Mucosa of descending colon (tissue), 3 donors: ENCODE results near the gene FSTL4. TPM values are rescaled to one million over a fixed set of nuclear protein-coding genes. Genes with fewer than 3 reads are reported as not detected.

Experiments
- ATAC-seq: fragments of 200-7000 bp; cut with Tn5 transposase; one replicate; pipeline ENCODE4 v1.9.1; 2020; ENCODE audit warnings: mild to moderate bottlenecking, moderate library complexity
- DNase-seq, 3 donors: peaks; one replicate each; pipeline ENCODE4 v3.0.0-alpha.2; 2020
- H3K36me3 ChIP-seq: fragments of 200-600 bp; one replicate; pipeline ENCODE4 v1.8.0; 2021; ENCODE audit warnings: low read depth, mild to moderate bottlenecking
- H3K4me1 ChIP-seq: fragments of 200-600 bp; one replicate; pipeline ENCODE4 v1.8.0; 2021; ENCODE audit warnings: low read depth, mild to moderate bottlenecking
- H3K4me3 ChIP-seq: fragments of 200-600 bp; one replicate; pipeline ENCODE4 v1.8.0; 2021; ENCODE audit warnings: mild to moderate bottlenecking
- H3K9me3 ChIP-seq: fragments of 200-600 bp; one replicate; pipeline ENCODE4 v1.8.0; 2021; ENCODE audit warnings: mild to moderate bottlenecking
- intact Hi-C, 2 donors: fragments of 100-400 bp; cut with DNase I in 1 of 2; cut with micrococcal nuclease in 1 of 2; formaldehyde crosslinking; loops; one replicate each; pipeline versions ENCODE4 v1.11.0 to v1.11.1; 2022; cut with DNase I, micrococcal nuclease
- total RNA-seq, 3 donors: library from RNA; stranded (reverse); fragmentation: NEBNext Ultra II Directional in 2 of 3; extraction: Animal tissue kit (Norgen Biotek cat#: 25700) in 2 of 3; gene quantifications; one replicate each; pipeline versions ENCODE4 v1.2.1 to v1.2.4, GENCODE V29; 2021 to 2023
- TF ChIP-seq, protein P1 (sequence below): fragments of 200-600 bp; IDR thresholded peaks from one replicate; pipeline ENCODE4 v1.8.0; 2022; ENCODE audit warnings: antibody characterized with exemption, mild to moderate bottlenecking
- donor health status: DM: no; HTN: no; CAD: no; lungs with moderate emphysema.
- donor health status: DM: no; HTN: no; CAD: no.
- donor health status: DM: no; HTN: yes; CAD: no.

FSTL4 gene
- total RNA-seq, 3 donors from 2014 or later, result 0.29 to 0.77 (median 0.57) TPM

DNA sequence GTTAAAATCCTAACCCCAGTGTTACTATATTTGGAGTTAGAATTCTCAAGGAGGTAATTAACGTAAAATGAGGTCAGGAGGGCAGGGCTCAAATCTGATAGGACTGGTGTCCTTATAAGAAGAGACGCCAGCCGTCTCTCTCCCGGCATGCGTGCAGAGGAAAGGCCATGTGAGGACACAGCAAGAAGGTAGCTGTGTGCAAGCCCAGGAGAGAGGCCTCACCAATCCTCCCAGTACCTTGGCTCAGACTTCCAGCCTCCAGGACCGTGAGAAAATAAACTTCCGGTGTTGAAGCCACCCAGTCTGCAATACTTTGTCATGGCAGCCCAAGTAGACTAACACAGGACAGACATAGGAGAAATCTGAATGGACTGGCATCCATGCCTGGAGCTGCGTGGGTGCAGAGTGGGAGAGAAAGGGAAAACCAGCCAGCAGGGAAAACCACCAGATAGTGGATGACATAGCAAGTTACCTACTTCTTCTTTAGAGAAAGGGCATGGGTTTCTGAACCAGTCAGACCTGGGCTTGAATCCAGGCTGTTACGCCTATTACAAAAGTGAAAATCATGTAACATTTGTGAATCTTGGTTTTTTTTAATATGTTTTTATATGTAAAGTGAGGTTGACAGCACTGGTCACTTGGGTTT, 89.2 kb downstream of the FSTL4 start:
- no peaks in the 10 kb centered on the region for H3K4me1 ChIP-seq
- no peaks in the 10 kb centered on the region for H3K9me3 ChIP-seq
- no peak for DNase-seq
- TF ChIP-seq, protein P1, sequence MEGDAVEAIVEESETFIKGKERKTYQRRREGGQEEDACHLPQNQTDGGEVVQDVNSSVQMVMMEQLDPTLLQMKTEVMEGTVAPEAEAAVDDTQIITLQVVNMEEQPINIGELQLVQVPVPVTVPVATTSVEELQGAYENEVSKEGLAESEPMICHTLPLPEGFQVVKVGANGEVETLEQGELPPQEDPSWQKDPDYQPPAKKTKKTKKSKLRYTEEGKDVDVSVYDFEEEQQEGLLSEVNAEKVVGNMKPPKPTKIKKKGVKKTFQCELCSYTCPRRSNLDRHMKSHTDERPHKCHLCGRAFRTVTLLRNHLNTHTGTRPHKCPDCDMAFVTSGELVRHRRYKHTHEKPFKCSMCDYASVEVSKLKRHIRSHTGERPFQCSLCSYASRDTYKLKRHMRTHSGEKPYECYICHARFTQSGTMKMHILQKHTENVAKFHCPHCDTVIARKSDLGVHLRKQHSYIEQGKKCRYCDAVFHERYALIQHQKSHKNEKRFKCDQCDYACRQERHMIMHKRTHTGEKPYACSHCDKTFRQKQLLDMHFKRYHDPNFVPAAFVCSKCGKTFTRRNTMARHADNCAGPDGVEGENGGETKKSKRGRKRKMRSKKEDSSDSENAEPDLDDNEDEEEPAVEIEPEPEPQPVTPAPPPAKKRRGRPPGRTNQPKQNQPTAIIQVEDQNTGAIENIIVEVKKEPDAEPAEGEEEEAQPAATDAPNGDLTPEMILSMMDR, result no peak
- no peak overlapping the region for H3K4me3 ChIP-seq
- intact Hi-C loops, result no loop called here
- H3K36me3 ChIP-seq, result no peaks in the 10 kb centered on the region
- no peak for ATAC-seq

DNA sequence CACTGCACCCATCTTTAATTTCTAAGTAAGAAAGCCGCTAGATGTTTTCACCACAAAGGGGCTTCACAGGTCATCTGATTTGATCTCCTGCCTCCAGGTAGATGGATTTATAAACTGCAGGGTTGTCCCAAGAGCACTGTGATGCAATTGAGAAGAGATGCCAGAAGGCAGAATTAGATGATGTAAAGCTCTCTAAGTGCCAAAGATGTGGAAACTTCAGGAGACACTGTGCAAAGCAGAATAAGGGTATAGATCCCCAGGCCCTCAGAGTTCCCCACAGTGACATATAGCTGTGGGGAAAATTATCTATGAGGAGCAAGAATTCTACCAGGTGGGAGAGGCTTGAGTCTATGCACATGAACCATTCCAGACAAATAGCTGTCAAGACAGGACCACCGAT, 90.5 kb downstream of the FSTL4 start:
- TF ChIP-seq, protein P1, result no peak
- Histone ChIP-seq H3K4me1 (no peaks in the 10 kb centered on the region), H3K9me3 (no peaks in the 10 kb centered on the region), H3K36me3 (no peaks in the 10 kb centered on the region), H3K4me3 (no peak overlapping the region)
- intact Hi-C loops, result no loop called here
- DNase-seq (no peak), ATAC-seq (no peak)

DNA sequence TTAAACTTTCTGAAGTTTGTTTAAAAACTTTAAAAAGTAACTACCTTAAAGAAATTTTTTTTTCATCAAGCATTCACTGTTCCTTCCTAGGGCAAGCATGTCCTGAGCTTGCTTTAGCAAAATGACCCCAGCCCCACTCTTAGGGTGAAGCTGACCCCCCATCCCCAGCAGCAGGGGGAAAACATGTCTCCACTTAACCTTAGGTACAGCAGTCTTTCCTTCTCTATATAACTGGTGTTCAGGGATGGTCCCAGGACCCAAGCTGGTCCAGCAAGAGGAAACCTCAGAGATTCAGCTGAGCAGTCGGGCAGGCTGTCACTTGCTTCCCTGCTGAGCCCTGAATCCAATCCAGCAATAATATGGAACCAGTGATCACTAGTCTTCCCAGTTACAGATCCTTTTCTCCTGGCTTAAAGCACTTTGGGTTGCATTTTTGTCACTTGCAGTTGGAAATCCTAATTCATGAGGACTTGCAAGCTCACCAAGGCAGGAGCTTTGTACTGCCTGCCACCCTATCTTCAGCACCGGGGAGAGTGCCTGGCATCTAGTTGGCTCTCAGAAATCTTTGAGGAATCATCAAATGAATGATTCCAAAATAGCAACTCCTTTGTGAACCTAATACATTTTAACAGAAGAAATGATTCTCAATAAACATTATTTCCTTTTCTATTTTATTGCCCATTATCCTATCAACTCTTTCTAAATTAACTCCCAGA, 91.2 kb downstream of the FSTL4 start:
- intact Hi-C loops, result no loop called here
- ATAC-seq, result no peak
- TF ChIP-seq, protein P1, result no peak
- Histone ChIP-seq H3K9me3 (no peaks in the 10 kb centered on the region), H3K4me3 (no peak overlapping the region), H3K4me1 (no peaks in the 10 kb centered on the region), H3K36me3 (no peaks in the 10 kb centered on the region)
- no peak for DNase-seq

DNA sequence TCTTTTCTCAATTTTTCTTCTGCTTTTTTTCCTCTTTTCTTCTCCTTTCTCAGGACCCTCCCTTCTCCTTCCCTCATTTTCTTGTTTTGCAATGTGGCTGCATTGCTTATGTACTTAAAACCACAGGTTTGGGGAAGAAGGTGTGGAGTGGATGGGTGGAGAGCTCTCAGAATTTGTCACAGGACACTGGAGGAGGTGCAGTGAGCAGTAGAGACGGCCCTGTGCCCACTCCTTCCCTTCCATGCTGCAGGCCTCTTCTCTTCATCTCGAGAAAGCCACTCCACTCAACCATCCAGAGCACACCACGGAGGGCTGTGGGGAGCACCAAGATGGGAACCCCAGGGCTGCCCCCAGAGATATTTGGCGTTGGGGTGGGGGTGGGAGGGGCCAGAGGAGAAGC, 92.3 kb downstream of the FSTL4 start:
- ATAC-seq, result no peak

DNA sequence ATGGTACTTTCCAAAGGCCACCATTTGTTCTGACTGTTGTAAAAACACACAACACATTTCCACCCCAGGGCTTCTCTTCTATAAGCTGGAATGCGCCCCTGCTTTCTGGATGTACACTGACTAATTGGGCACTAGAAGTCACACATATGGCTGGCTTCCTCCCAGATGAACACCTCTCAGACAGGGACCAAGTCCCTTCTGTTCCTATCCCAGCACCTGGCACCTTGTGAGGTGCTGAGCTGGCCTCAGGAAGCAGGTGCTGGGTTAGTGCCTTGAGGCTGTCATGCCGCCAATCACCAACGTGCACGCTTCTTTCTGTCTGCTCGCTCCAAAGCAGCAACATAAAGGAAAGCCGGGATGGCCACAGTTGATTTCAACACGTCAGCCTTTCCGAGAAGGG, 93.2 kb downstream of the FSTL4 start:
- no peaks in the 10 kb centered on the region for H3K4me1 ChIP-seq
- intact Hi-C loops, result no loop called here
- DNase-seq (no peak), ATAC-seq (no peak)
- H3K9me3 ChIP-seq, result no peaks in the 10 kb centered on the region
- TF ChIP-seq, protein P1, result no peak
- H3K36me3 ChIP-seq, result no peaks in the 10 kb centered on the region
- H3K4me3 ChIP-seq, result no peak overlapping the region

More for the DNA sequence above, 92.3 kb downstream of the FSTL4 start:
- no peak for DNase-seq
- H3K36me3 ChIP-seq, result no peaks in the 10 kb centered on the region
- TF ChIP-seq, protein P1, result no peak
- intact Hi-C loops, result no loop called here
- H3K4me1 ChIP-seq, result no peaks in the 10 kb centered on the region
- H3K9me3 ChIP-seq, result no peaks in the 10 kb centered on the region
- no peak overlapping the region for H3K4me3 ChIP-seq
